NCI-H446 (cell line): ENCODE data around the gene LDB2.
A peak's percentile ranks its signal among the peaks of the same experiment; 100 is the strongest.
"Not testable (repeated sequence)": the region's sequence is repeated elsewhere in the genome, so short reads cannot be mapped to it uniquely, and the experiment has no call there.

Experiments used
- DNase-seq, 2 experiments: peaks; one replicate each; lab custom pipeline; 2025; lab: John Stamatoyannopoulos, UW

Gene LDB2

GRCh38 chr4:16897991-16898827 lies at the start of gene LDB2:
Gene LDB2 (minus strand): TSS chr4:16898645.
- DNase-seq = no peak

- no peak for DNase-seq
Measured at GRCh38 chr4:16942491-16942890, 44.0 kb upstream of the LDB2 start.

GRCh38 chr4:16939178-16939577 lies 40.7 kb upstream of the LDB2 start:
- no peak for DNase-seq

GRCh38 chr4:16938512-16939040 lies 40.1 kb upstream of the LDB2 start:
- DNase-seq = no peak

- DNase-seq = no peak
Measured at GRCh38 chr4:16931339-16932305, 33.2 kb upstream of the LDB2 start.

GRCh38 chr4:16926214-16926613 lies 27.8 kb upstream of the LDB2 start:
- DNase-seq = no peak

- DNase-seq = not testable (repeated sequence)
Measured at GRCh38 chr4:16918716-16919115, 20.3 kb upstream of the LDB2 start.

- peak in 1 of 2 experiments; percentile 26 for DNase-seq
Measured at GRCh38 chr4:16916719-16917337, 18.4 kb upstream of the LDB2 start.

GRCh38 chr4:16916031-16916430 lies 17.6 kb upstream of the LDB2 start:
- DNase-seq = no peak

GRCh38 chr4:16914208-16914607 lies 15.8 kb upstream of the LDB2 start:
- DNase-seq = no peak

- DNase-seq = no peak
Measured at GRCh38 chr4:16912896-16913295, 14.5 kb upstream of the LDB2 start.

- DNase-seq = no peak
Measured at GRCh38 chr4:16909281-16909680, 10.8 kb upstream of the LDB2 start.

GRCh38 chr4:16908377-16909021 lies 10.1 kb upstream of the LDB2 start:
- DNase-seq = no peak

GRCh38 chr4:16900325-16900724 lies 1.9 kb upstream of the LDB2 start:
- DNase-seq = no peak

GRCh38 chr4:16896881-16897750 lies 1.3 kb downstream of the LDB2 start:
- DNase-seq = no peak

- no peak for DNase-seq
Measured at GRCh38 chr4:16894406-16894805, 4.0 kb downstream of the LDB2 start.

- no peak for DNase-seq
Measured at GRCh38 chr4:16893141-16893651, 5.2 kb downstream of the LDB2 start.

GRCh38 chr4:16890651-16891050 lies 7.8 kb downstream of the LDB2 start:
- no peak for DNase-seq

- DNase-seq = no peak
Measured at GRCh38 chr4:16889945-16890344, 8.5 kb downstream of the LDB2 start.

- no peak for DNase-seq
Measured at GRCh38 chr4:16887887-16888286, 10.6 kb downstream of the LDB2 start.
